SK-N-SH (cell line): Measurements from ENCODE around the gene CYP26C1. TPM values are rescaled to one million over a fixed set of nuclear protein-coding genes. Genes with fewer than 3 reads are reported as not detected.

Source experiments
- CTCF ChIA-PET: fragments of 300-600, 350-600 bp; formaldehyde crosslinking; extraction: SDS; loops from one replicate; lab custom pipeline; 2021; lab: Yijun Ruan, JAX
- POLR2A ChIA-PET: fragments of 350-600 bp; sonication (Branson Sonifier 250); formaldehyde crosslinking; extraction: SDS; loops from one replicate; lab custom pipeline; 2020; ENCODE audit warnings: antibody characterized with exemption, inconsistent platforms; lab: Yijun Ruan, JAX
- DNase-seq: peaks from one replicate; pipeline ENCODE4 v3.0.0; 2012
- H2AFZ ChIP-seq: fragments of 200-600 bp; sonication (generic); 2 replicates; pipeline ENCODE4 v1.8.1; 2016; ENCODE audit warnings: antibody characterized with exemption, mild to moderate bottlenecking, low read depth
- H3F3A ChIP-seq: fragments of 200-600 bp; sonication (generic); replicated peaks from 2 replicates; pipeline ENCODE3; 2016; ENCODE audit warnings: antibody characterized with exemption, mild to moderate bottlenecking; ENCODE audit not compliant: insufficient read depth
- H3K27ac ChIP-seq, 2 experiments: fragments of 200-500 bp in 1 of 2; fragments of 200-600 bp in 1 of 2; sonication (Bioruptor generic) in 1 of 2; sonication (generic), shearing (Covaris generic) in 1 of 2; 2 replicates each; pipeline versions ENCODE4 v1.5.1 to v1.6.1; 2014 to 2016; ENCODE audit warnings: low read depth in 2 of 2, inconsistent platforms in 1 of 2, low read length in 1 of 2, mild to moderate bottlenecking in 1 of 2, mixed read lengths in 1 of 2
- H3K27me3 ChIP-seq: fragments of 200-600 bp; sonication (generic), shearing (Covaris generic); 2 replicates; pipeline ENCODE4 v1.6.1; 2016; ENCODE audit warnings: mixed run types; ENCODE audit not compliant: insufficient read depth
- H3K36me3 ChIP-seq, 2 experiments: fragments of 200-500 bp in 1 of 2; fragments of 200-600 bp in 1 of 2; sonication (Bioruptor generic) in 1 of 2; sonication (generic) in 1 of 2; replicated peaks in 1 of 2; 2 replicates each; pipeline versions ENCODE3 to v1.5.1; 2014 to 2016; ENCODE audit warnings: low read length in 1 of 2, mild to moderate bottlenecking in 1 of 2; ENCODE audit not compliant: insufficient read depth in 2 of 2, control insufficient read depth in 1 of 2
- H3K4me1 ChIP-seq, 2 experiments: fragments of 200-500 bp in 1 of 2; fragments of 200-600 bp in 1 of 2; sonication (Bioruptor generic) in 1 of 2; sonication (generic), shearing (Covaris generic) in 1 of 2; 2 replicates each; pipeline versions ENCODE4 v1.5.1 to v1.6.1; 2014 to 2016; ENCODE audit warnings: low read depth in 1 of 2, low read length in 1 of 2, mixed run types in 1 of 2; ENCODE audit not compliant: insufficient read depth in 2 of 2, control insufficient read depth in 1 of 2
- H3K4me2 ChIP-seq: fragments of 200-600 bp; sonication (generic), shearing (Covaris generic); 2 replicates; pipeline ENCODE4 v1.6.1; 2017; ENCODE audit warnings: mixed run types
- H3K4me3 ChIP-seq, 2 experiments: fragments of 200-500 bp in 1 of 2; fragments of 200-600 bp in 1 of 2; sonication (Bioruptor generic) in 1 of 2; sonication (generic), shearing (Covaris generic) in 1 of 2; 2 replicates each; pipeline versions ENCODE4 v1.5.1 to v1.8.1; 2014 to 2016; ENCODE audit warnings: low read depth in 2 of 2, inconsistent platforms in 1 of 2, low read length in 1 of 2, mild to moderate bottlenecking in 1 of 2, mixed read lengths in 1 of 2, moderate library complexity in 1 of 2
- H3K79me2 ChIP-seq: fragments of 200-600 bp; sonication (generic); 2 replicates; pipeline ENCODE4 v1.8.1; 2017; ENCODE audit warnings: mild to moderate bottlenecking; ENCODE audit not compliant: insufficient read depth
- H3K9ac ChIP-seq: fragments of 200-600 bp; sonication (generic); 2 replicates; pipeline ENCODE4 v1.6.1; 2017; ENCODE audit warnings: mixed run types
- H3K9me2 ChIP-seq: fragments of 200-600 bp; sonication (generic); 2 replicates; pipeline ENCODE4 v1.6.1; 2017; ENCODE audit warnings: mixed run types
- H3K9me3 ChIP-seq: fragments of 200-600 bp; sonication (generic); 2 replicates; pipeline ENCODE4 v1.6.1; 2017; ENCODE audit warnings: mixed run types, mild to moderate bottlenecking, moderate library complexity
- H4K20me1 ChIP-seq: fragments of 200-600 bp; sonication (generic); 2 replicates; pipeline ENCODE4 v1.6.1; 2017; ENCODE audit warnings: mild to moderate bottlenecking, mixed run types; ENCODE audit not compliant: insufficient read depth
- CHD2 ChIP-seq: fragments of 150-350 bp; IDR thresholded peaks from 2 replicates; pipeline ENCODE4 v1.6.1; 2018; ENCODE audit warnings: low read length; ENCODE audit not compliant: partially characterized antibody
- FOSL2 ChIP-seq: IDR thresholded peaks from 2 replicates; pipeline ENCODE4 v1.4.0; 2012; ENCODE audit warnings: low read depth, mild to moderate bottlenecking, moderate library complexity, borderline replicate concordance
- FOXJ3 ChIP-seq: sonication (generic); formaldehyde crosslinking; IDR thresholded peaks from 2 replicates; pipeline ENCODE4 v1.5.1; 2020; ENCODE audit warnings: mild to moderate bottlenecking, missing genetic modification reagents
- GABPA ChIP-seq: IDR thresholded peaks from 2 replicates; pipeline ENCODE4 v1.4.0; 2012; ENCODE audit warnings: low read depth, mild to moderate bottlenecking
- GATA2 ChIP-seq: sonication (generic); formaldehyde crosslinking; IDR thresholded peaks from 2 replicates; pipeline ENCODE4 v1.5.0; 2020; ENCODE audit warnings: mild to moderate bottlenecking, missing genetic modification reagents
- JUND ChIP-seq: IDR thresholded peaks from 2 replicates; pipeline ENCODE4 v1.4.0; 2012
- MEF2A ChIP-seq: IDR thresholded peaks from 2 replicates; pipeline ENCODE4 v1.4.0; 2012; ENCODE audit warnings: low read depth, borderline replicate concordance
- MXI1 ChIP-seq: IDR thresholded peaks from 2 replicates; pipeline ENCODE4 v1.6.1; 2012; ENCODE audit warnings: mild to moderate bottlenecking, low read depth, low read length, improper control_type of control experiment
- PBX3 ChIP-seq: IDR thresholded peaks from 2 replicates; pipeline ENCODE4; 2012
- POLR2AphosphoS5 ChIP-seq: IDR thresholded peaks from 2 replicates; pipeline ENCODE4 v1.6.1; 2012; ENCODE audit warnings: low read depth, low read length
- RAD21 ChIP-seq: IDR thresholded peaks from 2 replicates; pipeline ENCODE4 v1.6.1; 2012; ENCODE audit warnings: mild to moderate bottlenecking, low read length
- RXRA ChIP-seq: IDR thresholded peaks from 2 replicates; pipeline ENCODE4 v1.4.0; 2012; ENCODE audit warnings: low read depth, mild to moderate bottlenecking, borderline replicate concordance
- TAF1 ChIP-seq: IDR thresholded peaks from 2 replicates; pipeline ENCODE4 v1.6.1; 2012; ENCODE audit warnings: low read depth, mild to moderate bottlenecking, low read length, moderate library complexity, borderline replicate concordance
- TEAD4 ChIP-seq: IDR thresholded peaks from 2 replicates; pipeline ENCODE4 v1.4.0; 2012; ENCODE audit warnings: mild to moderate bottlenecking, borderline replicate concordance; ENCODE audit not compliant: insufficient read depth
- USF1 ChIP-seq: IDR thresholded peaks from 2 replicates; pipeline ENCODE4 v1.4.0; 2012; ENCODE audit warnings: low read depth, borderline replicate concordance
- USF2 ChIP-seq: fragments of 150-350 bp; IDR thresholded peaks from 2 replicates; pipeline ENCODE4 v1.6.1; 2017; ENCODE audit warnings: antibody characterized with exemption, low read length, low read depth, borderline replicate concordance
- YY1 ChIP-seq: IDR thresholded peaks from 2 replicates; pipeline ENCODE4 v1.4.0; 2012; ENCODE audit warnings: low read depth, mild to moderate bottlenecking
- ZBTB33 ChIP-seq: IDR thresholded peaks from 2 replicates; pipeline ENCODE4 v1.4.0; 2012; ENCODE audit warnings: low read depth, borderline replicate concordance
- WGBS: methylation state at CpG from one replicate; pipeline ENCODE4 v1.1.6; 2017; ENCODE audit warnings: low lambda C conversion rate; 5-methylcytosine and 5-hydroxymethylcytosine counted together
- polyA plus RNA-seq, 3 experiments: library from polyadenylated mRNA; depleted of rRNA; stranded (reverse); fragments of >200 nt; gene quantifications; 2 replicates each; pipeline ENCODE4 v1.2.3, GENCODE V29; 2012
- TF ChIP-seq, protein P1 (sequence below): IDR thresholded peaks from 2 replicates; pipeline ENCODE4 v1.6.1; 2012; ENCODE audit warnings: mild to moderate bottlenecking, low read depth, low read length, moderate library complexity

CYP26C1 gene
- polyA plus RNA-seq, 1 of the 3 experiments (the other 2 are of a cell fraction), result not detected

DNA sequence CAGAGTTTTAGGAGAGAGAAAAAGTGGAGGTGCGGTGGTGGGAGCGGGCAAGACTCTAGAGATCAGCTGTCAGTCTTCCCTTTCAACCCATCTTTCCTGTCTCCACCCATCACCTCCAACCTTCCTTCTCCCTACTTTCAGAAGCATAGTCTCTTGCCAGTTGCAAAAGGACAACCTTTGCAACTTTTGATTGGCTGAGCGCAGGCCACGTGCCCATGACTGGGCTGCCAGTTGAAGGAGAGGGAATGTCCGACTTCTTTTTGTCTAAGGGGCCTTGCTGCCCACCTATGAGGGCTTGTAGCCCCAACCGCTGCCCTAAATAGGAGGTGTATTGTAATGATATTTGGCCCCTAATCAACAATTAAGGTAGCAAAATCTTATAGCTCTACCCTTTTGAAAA is 25.7 kb downstream of the CYP26C1 start:
- TF ChIP-seq USF1 (no peak), TAF1 (no peak), FOSL2 (no peak), FOXJ3 (CRISPR knock-in tag) (no peak), MEF2A (no peak), POLR2AphosphoS5 (no peak), ZBTB33 (no peak), TEAD4 (no peak), JUND (no peak), USF2 (no peak), RXRA (no peak), MXI1 (no peak), RAD21 (no peak), GABPA (no peak), PBX3 (no peak), CHD2 (no peak), YY1 (no peak), GATA2 (CRISPR knock-in tag) (no peak)
- TF ChIP-seq, protein P1, sequence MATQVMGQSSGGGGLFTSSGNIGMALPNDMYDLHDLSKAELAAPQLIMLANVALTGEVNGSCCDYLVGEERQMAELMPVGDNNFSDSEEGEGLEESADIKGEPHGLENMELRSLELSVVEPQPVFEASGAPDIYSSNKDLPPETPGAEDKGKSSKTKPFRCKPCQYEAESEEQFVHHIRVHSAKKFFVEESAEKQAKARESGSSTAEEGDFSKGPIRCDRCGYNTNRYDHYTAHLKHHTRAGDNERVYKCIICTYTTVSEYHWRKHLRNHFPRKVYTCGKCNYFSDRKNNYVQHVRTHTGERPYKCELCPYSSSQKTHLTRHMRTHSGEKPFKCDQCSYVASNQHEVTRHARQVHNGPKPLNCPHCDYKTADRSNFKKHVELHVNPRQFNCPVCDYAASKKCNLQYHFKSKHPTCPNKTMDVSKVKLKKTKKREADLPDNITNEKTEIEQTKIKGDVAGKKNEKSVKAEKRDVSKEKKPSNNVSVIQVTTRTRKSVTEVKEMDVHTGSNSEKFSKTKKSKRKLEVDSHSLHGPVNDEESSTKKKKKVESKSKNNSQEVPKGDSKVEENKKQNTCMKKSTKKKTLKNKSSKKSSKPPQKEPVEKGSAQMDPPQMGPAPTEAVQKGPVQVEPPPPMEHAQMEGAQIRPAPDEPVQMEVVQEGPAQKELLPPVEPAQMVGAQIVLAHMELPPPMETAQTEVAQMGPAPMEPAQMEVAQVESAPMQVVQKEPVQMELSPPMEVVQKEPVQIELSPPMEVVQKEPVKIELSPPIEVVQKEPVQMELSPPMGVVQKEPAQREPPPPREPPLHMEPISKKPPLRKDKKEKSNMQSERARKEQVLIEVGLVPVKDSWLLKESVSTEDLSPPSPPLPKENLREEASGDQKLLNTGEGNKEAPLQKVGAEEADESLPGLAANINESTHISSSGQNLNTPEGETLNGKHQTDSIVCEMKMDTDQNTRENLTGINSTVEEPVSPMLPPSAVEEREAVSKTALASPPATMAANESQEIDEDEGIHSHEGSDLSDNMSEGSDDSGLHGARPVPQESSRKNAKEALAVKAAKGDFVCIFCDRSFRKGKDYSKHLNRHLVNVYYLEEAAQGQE, result no peak
- TF ChIP-seq, all 33 proteins: peak for 0
- H3K4me2 ChIP-seq, result no peak overlapping the region
- no peaks in the 10 kb centered on the region for H3K9me3 ChIP-seq
- no peaks in the 10 kb centered on the region for H3F3A ChIP-seq
- POLR2A ChIA-PET, result no interaction called here
- CTCF ChIA-PET, result no interaction called here
- no peaks in the 10 kb centered on the region for H3K79me2 ChIP-seq
- no peaks in the 10 kb centered on the region for H3K36me3 ChIP-seq
- H3K9ac ChIP-seq, result no peak overlapping the region
- H3K9me2 ChIP-seq, result no peaks in the 10 kb centered on the region
- no peak overlapping the region for H3K27ac ChIP-seq
- no peaks in the 10 kb centered on the region; the same call in 1 of the 2 replicates for H3K27me3 ChIP-seq
- no peak for DNase-seq
- H2AFZ ChIP-seq, result no peak overlapping the region
- no peaks in the 10 kb centered on the region for H4K20me1 ChIP-seq
- H3K4me3 ChIP-seq, result no peak overlapping the region
- H3K4me1 ChIP-seq, result peaks cover 0 to 3% of the 10 kb centered on the region in 2 experiments; a peak in 1 of 4 replicates
- 68% methylated on average over 6 of the region's 6 CpGs for WGBS
